ENCODE measurements around the gene UTS2R.
"Not testable (repeated sequence)": the region's sequence is repeated elsewhere in the genome, so short reads cannot be mapped to it uniquely, and the experiment has no call there.

Gene UTS2R

DNA sequence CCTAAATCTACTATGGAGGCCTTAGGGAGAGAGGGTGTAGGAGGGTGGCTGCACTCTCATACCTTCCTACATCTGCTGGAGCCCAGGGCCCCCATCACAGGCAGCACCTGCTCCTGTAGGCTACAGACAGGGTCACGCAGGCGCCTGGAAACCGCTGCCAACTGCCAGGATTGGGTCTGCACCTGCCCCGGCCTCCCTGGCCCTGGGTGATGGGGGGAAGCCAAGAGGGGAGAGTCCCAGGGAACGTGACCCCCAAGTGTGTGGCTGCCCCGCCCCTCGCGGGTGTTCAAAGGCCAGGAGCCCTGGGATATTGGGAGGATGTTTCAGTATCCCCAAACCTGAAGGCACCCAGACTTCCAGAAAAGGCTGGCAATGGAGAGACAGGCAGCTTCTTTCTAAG, 18.1 kb upstream of the UTS2R start:
- no peak for DNase-seq (ENCODE audit: low read depth in 2 of 2, low spot score in 1 of 2)

- DNase-seq (ENCODE audit: low read depth in 2 of 2, low spot score in 1 of 2), result no peak
These were observed 16.7 kb upstream of the UTS2R start for GRCh38 chr17:82354804-82355308.

DNA sequence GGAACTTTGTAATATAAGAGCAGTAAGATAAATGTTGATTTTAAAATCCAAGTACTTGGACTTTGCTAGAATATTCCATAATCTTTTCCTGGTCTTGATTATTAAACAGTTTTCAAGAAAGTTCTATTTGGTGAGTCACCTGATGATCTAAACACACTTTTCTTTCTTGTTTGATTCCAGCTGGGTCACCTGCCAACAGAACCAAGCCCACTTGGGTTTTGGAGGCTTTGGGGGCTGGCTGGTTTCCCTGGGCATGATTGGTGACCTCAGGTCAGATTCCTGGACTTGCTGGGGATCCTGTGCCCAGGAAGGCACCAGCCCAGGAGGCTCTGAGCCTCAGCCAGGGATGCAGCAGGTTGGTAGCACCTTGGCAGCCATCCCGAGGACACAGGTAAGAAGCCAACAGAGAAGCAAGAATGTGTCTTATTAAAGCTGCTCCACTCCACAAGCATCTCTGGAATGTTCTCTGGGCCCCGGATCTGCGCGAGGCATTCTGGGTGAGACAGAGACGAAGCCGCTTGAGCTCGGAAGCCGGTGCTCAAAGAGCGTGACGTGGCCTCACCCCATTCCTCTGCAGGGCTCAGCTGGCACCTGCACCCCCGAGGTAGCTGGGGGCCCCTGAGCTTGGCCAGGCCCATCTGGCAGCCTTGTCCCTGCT, 15.7 kb upstream of the UTS2R start:
- no peak for DNase-seq (ENCODE audit: low read depth in 2 of 2, low spot score in 1 of 2)

GRCh38 chr17:82356845-82357355, 14.7 kb upstream of the UTS2R start:
- no peak for DNase-seq (ENCODE audit: low read depth in 2 of 2, low spot score in 1 of 2)

DNA sequence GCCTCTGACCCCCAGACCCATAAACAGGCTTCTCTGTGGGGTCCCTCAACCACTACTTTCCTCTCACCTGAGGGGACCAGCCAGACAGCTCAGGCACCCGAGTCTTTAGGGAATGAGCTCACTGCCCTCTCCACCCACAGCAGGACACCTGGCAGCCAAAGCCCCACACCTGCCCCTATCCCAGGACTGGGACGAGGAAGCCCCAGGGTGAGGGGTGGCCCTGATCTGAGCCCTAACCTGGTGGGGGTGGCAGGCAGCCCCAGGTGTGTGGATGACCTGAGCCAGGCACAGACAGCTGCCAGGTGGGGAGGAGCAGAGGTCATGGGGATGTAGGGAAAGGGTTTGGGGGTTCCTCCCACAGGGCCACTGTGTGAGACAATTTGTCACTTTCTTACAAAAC, 14.2 kb upstream of the UTS2R start:
- no peak for DNase-seq (ENCODE audit: low read depth in 2 of 2, low spot score in 1 of 2)

DNA sequence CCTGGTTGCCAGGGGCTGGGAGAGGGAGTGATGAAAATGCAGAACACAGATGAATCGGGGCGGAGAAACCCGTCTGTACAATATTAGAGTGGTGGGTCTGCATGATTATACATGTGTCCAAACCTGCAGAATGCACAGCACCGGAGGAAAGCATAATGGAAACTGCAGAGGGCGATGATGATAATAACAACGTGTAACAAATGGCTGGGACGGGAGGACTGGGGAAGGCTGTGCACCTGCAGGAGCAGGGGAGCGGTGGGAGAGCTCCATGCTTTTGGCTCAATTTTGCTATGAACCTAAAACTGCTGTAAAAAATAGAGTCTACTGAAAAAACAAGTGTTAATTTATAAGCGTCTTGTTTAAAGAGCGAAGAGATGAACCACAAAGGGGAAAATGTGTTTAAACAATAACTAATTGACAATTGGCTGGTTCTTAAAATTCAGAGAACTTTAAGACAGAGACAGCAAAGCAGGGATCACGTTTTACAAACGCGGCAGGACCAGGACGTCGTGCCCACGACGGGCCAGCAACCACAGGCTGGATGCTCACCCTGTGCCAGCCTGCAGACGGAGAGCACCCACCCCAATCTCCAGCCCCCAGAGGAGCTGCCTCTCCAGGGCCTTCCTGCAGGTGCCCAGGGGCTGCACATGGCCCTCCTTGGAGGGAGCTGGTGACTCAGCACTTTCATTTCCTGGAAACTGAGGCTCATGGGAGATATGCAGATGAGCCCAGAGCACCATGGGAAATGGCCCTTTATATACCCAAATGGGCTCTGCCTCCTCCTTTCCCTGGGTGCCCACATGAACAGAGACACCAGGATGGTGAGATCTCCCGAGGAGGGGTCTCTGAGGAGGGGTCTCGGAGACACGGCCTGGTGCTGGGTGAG, 12.9 kb upstream of the UTS2R start, which contains the start of gene TEX19:
Gene TEX19 (plus strand): TSS at position 783 of the 886 bp plus-strand sequence. CDS start 2,904 bp downstream, outside the sequence.
- no peak for DNase-seq (ENCODE audit: low read depth in 2 of 2, low spot score in 1 of 2)

DNA sequence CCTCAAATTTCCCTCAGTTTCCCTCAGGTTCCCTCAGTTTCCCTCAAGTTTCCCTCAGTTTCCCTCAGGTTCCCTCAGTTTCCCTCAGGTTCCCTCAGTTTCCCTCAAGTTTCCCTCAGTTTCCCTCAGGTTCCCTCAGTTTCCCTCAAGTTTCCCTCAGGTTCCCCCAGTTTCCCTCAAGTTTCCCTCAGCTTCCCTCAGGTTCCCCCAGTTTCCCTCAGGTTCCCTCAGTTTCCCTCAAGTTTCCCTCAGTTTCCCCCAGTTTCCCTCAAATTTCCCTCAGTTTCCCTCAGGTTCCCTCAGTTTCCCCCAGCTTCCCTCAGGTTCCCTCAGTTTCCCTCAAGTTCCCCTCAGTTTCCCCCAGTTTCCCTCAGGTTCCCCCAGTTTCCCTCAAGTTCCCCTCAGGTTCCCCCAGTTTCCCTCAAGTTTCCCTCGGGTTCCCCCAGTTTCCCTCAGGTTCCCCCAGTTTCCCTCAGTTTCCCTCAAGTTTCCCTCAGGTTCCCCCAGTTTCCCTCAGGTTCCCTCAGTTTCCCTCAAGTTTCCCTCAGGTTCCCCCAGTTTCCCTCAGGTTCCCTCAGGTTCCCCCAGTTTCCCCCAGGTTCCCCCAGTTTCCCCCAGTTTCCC, 12.0 kb upstream of the UTS2R start:
- not testable (repeated sequence) for DNase-seq (ENCODE audit: low read depth in 2 of 2, low spot score in 1 of 2)

GRCh38 chr17:82361885-82362633, 9.5 kb upstream of the UTS2R start:
- DNase-seq (ENCODE audit: low read depth in 2 of 2, low spot score in 1 of 2), result no peak

DNA sequence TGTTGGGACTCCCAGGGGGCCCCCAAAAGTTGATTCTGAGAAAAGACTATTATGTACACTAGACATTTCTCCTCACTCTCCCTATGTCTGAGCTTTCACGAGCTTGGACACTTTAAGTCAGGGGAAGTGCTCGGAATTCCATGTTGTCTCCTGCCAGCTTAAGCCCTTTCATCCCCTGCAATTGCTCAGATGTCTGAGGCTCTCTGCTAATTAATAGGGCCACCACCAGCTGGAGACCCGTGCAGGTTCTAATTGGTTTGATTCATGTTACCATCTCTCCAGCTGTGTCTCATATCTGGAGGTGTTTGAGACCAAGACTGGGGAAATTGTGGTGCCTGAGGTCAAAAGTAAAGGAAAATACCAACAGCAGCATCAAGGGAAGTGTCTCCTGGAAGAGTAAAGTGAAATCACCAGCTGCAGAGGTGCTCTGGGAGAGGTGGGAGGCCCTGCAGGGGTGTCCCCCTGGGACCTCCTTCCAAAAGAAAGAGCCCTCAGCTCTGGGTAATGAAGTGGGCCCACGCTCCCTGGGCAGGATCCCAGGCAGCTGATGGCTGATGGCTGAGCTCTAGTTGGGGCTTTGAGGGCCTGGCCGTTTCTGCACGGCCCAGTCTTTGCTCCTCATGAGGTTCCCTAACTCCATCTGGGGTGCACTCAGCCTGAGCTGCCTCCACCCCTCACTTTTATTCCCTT, 5.8 kb upstream of the UTS2R start:
- no peak for DNase-seq (ENCODE audit: low read depth in 2 of 2, low spot score in 1 of 2)

DNA sequence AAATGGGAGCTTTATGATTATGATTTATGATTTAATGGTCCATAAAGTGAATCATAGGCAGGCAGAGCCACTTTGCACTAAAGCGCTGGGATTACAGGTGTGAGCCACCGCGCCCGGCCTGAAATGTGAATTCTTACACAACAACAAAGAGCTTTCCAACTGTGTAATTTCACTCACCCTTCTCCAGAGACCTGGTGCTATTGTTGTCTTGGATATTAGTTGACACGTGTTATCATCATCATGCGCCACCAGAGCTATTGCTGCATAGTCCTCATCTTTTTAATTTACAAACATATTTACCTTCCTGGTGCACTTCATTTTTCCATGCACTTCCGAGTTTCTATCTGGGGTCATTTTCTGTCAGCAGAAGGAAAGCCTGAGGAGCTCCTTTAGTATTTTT, 4.8 kb upstream of the UTS2R start:
- no peak for DNase-seq (ENCODE audit: low read depth in 2 of 2, low spot score in 1 of 2)

GRCh38 chr17:82367724-82368524, 3.6 kb upstream of the UTS2R start:
- no peak for DNase-seq (ENCODE audit: low read depth in 2 of 2, low spot score in 1 of 2)

DNA sequence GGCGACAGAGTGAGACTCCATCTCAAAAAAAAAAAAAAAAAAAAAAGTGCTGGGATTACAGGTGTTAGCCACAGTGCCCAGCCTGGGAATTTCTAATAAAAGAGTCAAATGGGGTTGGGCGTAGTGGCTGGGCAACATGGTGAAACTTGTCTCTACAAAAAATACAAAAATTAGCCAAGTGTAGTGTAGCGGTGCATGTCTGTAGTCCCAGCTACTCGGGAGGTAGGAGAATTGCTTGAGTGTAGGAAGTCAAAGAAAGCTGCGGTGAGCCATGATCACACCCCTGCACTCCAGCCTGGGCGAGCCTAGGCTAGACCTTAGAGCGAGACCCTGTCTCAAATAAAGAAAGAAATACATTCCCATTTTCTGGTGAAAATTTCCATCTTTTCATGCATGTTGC, 2.4 kb upstream of the UTS2R start:
- DNase-seq (ENCODE audit: low read depth in 2 of 2, low spot score in 1 of 2), result no peak

DNA sequence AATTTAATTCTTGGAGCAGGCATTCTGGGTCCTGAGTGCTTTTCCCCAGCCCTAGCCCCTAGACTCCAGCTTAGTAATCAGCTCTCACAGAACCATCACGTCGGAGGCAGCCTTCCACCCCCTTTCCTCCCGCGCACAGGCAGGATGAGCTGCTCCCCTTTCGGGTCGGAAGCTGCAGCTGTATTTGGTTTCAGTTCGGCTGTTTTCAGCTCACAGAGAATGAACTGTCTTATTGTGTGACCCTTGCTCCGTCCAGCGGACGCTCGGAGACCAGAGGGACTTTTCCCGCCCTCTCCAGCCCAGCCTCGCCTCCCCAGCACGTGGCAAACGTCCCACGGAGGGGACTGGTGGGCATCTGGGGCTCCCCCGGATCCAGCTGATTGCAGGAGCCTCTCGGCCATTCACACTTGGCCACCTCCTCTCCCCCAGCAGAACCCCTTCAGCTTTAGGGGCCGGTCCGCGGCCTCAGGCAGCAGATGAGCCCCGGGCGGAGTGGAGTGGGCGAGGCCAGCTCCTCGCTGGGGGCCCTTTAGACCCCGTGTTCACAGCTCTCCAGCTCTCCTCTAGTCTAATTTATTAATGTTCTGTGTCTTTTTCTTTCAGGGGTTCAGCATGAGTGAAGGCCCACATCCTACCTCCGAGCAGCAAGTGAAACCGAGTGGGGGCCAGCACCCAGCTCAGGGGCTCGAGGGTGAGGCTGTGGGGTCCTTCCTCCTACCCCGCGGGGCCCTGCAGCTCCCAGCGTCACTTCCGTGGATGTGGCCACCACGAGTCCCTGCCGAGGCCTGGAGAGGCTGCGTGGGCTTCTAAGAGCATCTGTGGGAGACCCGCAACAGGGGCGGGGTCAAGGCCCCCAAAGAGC, 863 bp upstream of the UTS2R start:
- no peak for DNase-seq (ENCODE audit: low read depth in 2 of 2, low spot score in 1 of 2)

DNA sequence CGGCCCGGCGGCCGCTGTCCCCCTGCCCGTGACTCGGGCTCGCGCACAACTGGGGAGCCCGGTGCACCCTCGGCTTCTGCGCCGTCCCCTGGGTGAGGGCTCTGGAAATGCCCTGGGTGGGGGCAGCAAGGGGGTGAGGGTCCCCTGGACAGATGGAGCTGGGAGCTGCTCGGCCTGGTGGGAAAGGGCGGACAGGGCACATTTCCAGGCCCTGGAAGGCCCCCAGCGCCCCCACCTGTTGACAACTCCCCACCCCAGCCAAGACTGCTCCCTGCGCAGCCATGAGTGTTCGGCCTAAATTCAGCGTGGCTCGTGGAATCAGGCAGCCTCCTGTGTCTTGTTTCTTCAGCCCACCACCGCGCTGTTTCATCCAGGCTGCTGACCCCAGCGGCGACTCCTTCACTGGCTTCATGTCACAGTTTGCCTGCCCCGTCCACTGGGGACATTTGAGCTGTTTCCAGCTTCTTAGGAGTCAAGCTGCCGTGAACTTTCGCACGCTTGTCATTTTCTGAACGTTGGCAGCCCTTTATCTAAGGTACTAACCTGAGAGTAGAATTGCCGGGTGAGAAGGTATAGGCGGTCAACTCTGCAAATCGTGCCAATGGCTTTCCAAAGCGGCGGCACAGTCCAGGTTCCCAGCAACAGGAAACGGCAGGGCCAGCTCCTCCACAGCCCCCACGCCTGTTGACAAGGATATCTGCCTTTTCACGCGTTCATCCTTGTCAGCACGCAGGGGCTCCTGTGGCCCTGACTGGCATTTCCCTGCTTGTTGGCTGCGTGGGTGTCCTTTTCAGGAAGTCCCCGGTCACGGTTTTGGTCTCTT, 895 bp downstream of the UTS2R start:
- DNase-seq (ENCODE audit: low read depth in 2 of 2, low spot score in 1 of 2), result no peak

DNA sequence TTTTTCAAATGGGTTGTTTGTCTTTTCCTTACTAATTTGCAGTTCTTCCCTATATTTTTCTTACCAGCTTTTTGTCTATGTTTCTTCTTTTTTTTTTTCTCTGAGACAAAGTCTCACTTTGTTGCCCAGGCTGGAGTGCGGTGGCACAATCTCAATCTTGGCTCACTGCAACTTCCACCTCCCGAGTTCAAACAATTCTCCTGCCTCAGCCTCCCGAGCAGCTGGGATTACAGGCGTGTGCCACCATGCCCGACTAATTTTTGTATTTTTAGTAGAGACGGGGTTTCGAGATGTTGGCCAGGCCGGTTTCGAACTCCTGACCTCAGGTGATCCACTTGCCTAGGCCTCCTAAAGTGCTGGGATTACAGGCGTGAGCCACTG, 1.5 kb downstream of the UTS2R start:
- not testable (repeated sequence) for DNase-seq (ENCODE audit: low read depth in 2 of 2, low spot score in 1 of 2)

- DNase-seq (ENCODE audit: low read depth in 2 of 2, low spot score in 1 of 2), result no peak
These were observed 2.4 kb downstream of the UTS2R start for GRCh38 chr17:82373731-82374625.
